Measurements from ENCODE around the gene RAPGEF1. TPM values are rescaled to one million over a fixed set of nuclear protein-coding genes. Genes with fewer than 3 reads are reported as not detected.
A peak's percentile ranks its signal among the peaks of the same experiment; 100 is the strongest.

RAPGEF1 gene
- total and polyA plus RNA-seq, 2 experiments from 2014 or later, result 3.3 to 24.1 TPM

- in situ Hi-C loops (cut with MboI), result loop anchor here (25.0 kb wide), 1 partner anchor 376 kb away; no protein-coding TSS in a partner anchor
- DNase-seq, result peak; percentile 33
These were observed 1.4 kb downstream of the RAPGEF1 start for GRCh38 chr9:131738293-131739132.

GRCh38 chr9:131737426-131737825 is 2.5 kb downstream of the RAPGEF1 start:
- no peak for DNase-seq
- no peak overlapping the region for H3K4me2 ChIP-seq (ENCODE audit: unreplicated experiment)

More at GRCh38 chr9:131738293-131739132, 1.4 kb downstream of the RAPGEF1 start:
- Histone ChIP-seq H3K79me2 (ENCODE audit: insufficient read depth) (peaks cover 51% of the 10 kb centered on the region), H4K20me1 (ENCODE audit: insufficient read depth) (no peaks in the 10 kb centered on the region; the same call in 1 of the 2 replicates), H3K4me3 (peak overlapping the region; percentile 79), H3K36me3 (ENCODE audit: low read depth) (no peaks in the 10 kb centered on the region), H3K9me2 (ENCODE audit: insufficient read depth) (no peaks in the 10 kb centered on the region), H3K9me3 (ENCODE audit: low read depth) (no peaks in the 10 kb centered on the region), H3K4me2 (ENCODE audit: unreplicated experiment) (peak overlapping the region; percentile 92), H3K4me1 (ENCODE audit: insufficient read depth) (peaks cover 21% of the 10 kb centered on the region), H3K27ac (peak overlapping the region; percentile 37; the same call in 1 of the 2 replicates), H3K27me3 (replicated peaks; ENCODE audit: insufficient read depth) (no peaks in the 10 kb centered on the region), H2AFZ (0 out of 2 replicates have a peak overlapping the region, but pooled peaks have one; percentile 7), H3F3A (ENCODE audit: insufficient read depth) (peaks cover 14% of the 10 kb centered on the region), H3K9ac (peak overlapping the region; percentile 80)
- 62 to 63% methylated on average over 12 to 13 of the region's 13 CpGs for WGBS, 2 experiments (ENCODE audit: low coverage in 1 of 2, low lambda C conversion rate in 2 of 2, missing lambda C conversion rate in 2 of 2)
- TF ChIP-seq EZH2 (IDR thresholded peaks at IDR 0.05; ENCODE audit: insufficient read depth, poor library complexity, severe bottlenecking), result no peak
- TF ChIP-seq EZH2phosphoT487 (IDR thresholded peaks at IDR 0.05; ENCODE audit: insufficient read depth, low read depth), result no peak

DNA sequence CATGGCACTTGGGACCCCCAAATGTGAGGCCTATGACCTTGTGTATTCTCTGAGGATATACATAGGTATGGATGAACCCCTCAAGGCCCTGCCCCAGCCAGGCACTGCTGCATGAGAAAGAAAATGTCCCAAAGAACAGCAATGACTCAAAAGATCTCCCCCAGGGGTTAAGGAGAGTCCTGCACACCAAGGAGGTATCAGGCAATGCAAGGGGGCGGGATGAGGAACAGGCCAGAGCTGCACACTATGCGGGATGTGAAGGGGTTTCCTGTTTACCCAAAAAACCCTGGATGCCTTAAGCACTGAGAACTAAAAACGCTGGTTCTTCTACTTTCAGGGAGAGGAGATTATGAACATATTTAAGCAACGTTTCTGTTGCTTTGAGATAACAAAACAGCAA is 3.4 kb downstream of the RAPGEF1 start:
- 79% methylated on average over 4 of the region's 4 CpGs for WGBS, 2 experiments (ENCODE audit: low coverage in 1 of 2, low lambda C conversion rate in 2 of 2, missing lambda C conversion rate in 2 of 2)
- TF ChIP-seq EZH2 (IDR thresholded peaks at IDR 0.05; ENCODE audit: insufficient read depth, poor library complexity, severe bottlenecking) (no peak), EZH2phosphoT487 (IDR thresholded peaks at IDR 0.05; ENCODE audit: insufficient read depth, low read depth) (no peak)
- Histone ChIP-seq H3F3A (ENCODE audit: insufficient read depth) (peaks cover 24% of the 10 kb centered on the region), H4K20me1 (ENCODE audit: insufficient read depth) (peaks cover 1% of the 10 kb centered on the region; the same call in 1 of the 2 replicates), H3K79me2 (ENCODE audit: insufficient read depth) (peaks cover 61% of the 10 kb centered on the region), H3K36me3 (ENCODE audit: low read depth) (no peaks in the 10 kb centered on the region), H3K27ac (no peak overlapping the region), H3K4me1 (ENCODE audit: insufficient read depth) (peaks cover 38% of the 10 kb centered on the region), H3K4me3 (no peak overlapping the region), H2AFZ (no peak overlapping the region), H3K9me3 (ENCODE audit: low read depth) (no peaks in the 10 kb centered on the region), H3K27me3 (replicated peaks; ENCODE audit: insufficient read depth) (no peaks in the 10 kb centered on the region), H3K4me2 (ENCODE audit: unreplicated experiment) (no peak overlapping the region), H3K9me2 (ENCODE audit: insufficient read depth) (no peaks in the 10 kb centered on the region), H3K9ac (no peak overlapping the region)
- DNase-seq, result no peak
- in situ Hi-C loops (cut with MboI), result loop anchor here (25.0 kb wide), 1 partner anchor 374 kb away; no protein-coding TSS in a partner anchor

More at GRCh38 chr9:131737426-131737825, 2.5 kb downstream of the RAPGEF1 start:
- WGBS, 2 experiments (ENCODE audit: low coverage in 1 of 2, low lambda C conversion rate in 2 of 2, missing lambda C conversion rate in 2 of 2), result 99% methylated on average over 12 of the region's 12 CpGs
- no peak overlapping the region for H2AFZ ChIP-seq
- peaks cover 30% of the 10 kb centered on the region for H3K4me1 ChIP-seq (ENCODE audit: insufficient read depth)
- no peaks in the 10 kb centered on the region for H3K27me3 ChIP-seq (replicated peaks; ENCODE audit: insufficient read depth)
- in situ Hi-C loops (cut with MboI), result loop anchor here (25.0 kb wide), 1 partner anchor 375 kb away; no protein-coding TSS in a partner anchor
- H3K27ac ChIP-seq, result no peak overlapping the region
- no peak for TF ChIP-seq EZH2phosphoT487 (IDR thresholded peaks at IDR 0.05; ENCODE audit: insufficient read depth, low read depth)
- TF ChIP-seq EZH2 (IDR thresholded peaks at IDR 0.05; ENCODE audit: insufficient read depth, poor library complexity, severe bottlenecking), result no peak
- H3K9ac ChIP-seq, result no peak overlapping the region
- H3K79me2 ChIP-seq (ENCODE audit: insufficient read depth), result peaks cover 57% of the 10 kb centered on the region
- H3K9me3 ChIP-seq (ENCODE audit: low read depth), result no peaks in the 10 kb centered on the region
- peaks cover 17% of the 10 kb centered on the region for H3F3A ChIP-seq (ENCODE audit: insufficient read depth)
- no peak overlapping the region for H3K4me3 ChIP-seq
- no peaks in the 10 kb centered on the region; the same call in 1 of the 2 replicates for H4K20me1 ChIP-seq (ENCODE audit: insufficient read depth)
- no peaks in the 10 kb centered on the region for H3K36me3 ChIP-seq (ENCODE audit: low read depth)
- H3K9me2 ChIP-seq (ENCODE audit: insufficient read depth), result no peaks in the 10 kb centered on the region

DNA sequence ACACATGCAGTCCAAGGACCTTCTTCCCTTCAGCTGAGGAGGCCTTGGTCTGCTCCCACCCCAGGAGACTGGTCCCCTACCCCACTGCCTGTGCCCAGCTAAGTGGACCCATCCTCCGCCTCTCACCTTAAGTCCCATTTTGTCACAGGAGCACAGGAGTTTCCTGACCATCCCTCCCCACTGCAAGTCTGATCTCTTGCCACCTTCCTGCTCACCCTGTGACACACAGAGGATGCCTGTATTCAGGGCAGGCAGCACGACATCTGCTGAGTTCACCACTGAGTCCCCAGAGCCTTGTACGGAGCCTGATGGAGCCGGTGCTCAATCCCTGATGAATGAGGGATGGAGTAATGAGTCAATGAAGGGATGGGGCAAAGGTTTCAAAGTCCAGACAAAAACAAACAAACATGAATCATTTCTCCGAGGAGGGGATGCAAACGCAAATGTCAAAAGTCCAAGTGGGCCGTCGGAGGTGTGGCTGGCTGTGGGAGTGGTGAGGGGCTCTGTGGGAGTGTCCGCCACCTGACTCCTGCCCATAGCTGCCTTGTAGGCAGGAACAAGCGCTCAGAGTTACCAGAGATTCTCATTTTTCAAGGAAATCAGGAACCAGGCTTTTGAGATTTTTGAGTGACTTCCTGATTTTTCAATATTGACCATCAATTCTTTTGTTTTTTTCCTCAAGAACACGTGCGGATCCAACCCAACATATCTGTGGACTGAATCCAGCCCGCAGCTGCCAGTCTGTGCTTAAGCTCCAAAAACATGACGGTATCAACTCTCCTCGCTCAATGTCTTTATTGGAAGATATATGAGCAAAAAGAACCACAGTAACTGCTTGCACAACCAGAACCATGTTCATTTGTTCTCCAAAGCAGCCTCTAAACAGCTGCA is 4.4 kb downstream of the RAPGEF1 start:
- H3F3A ChIP-seq (ENCODE audit: insufficient read depth), result peaks cover 26% of the 10 kb centered on the region
- H2AFZ ChIP-seq, result no peak overlapping the region
- H3K27me3 ChIP-seq (replicated peaks; ENCODE audit: insufficient read depth), result no peaks in the 10 kb centered on the region
- H3K9ac ChIP-seq, result no peak overlapping the region
- peak; percentile 16 for DNase-seq
- no peak for TF ChIP-seq EZH2phosphoT487 (IDR thresholded peaks at IDR 0.05; ENCODE audit: insufficient read depth, low read depth)
- TF ChIP-seq EZH2 (IDR thresholded peaks at IDR 0.05; ENCODE audit: insufficient read depth, poor library complexity, severe bottlenecking), result no peak
- 73 to 74% methylated on average over 15 of the region's 15 CpGs for WGBS, 2 experiments (ENCODE audit: low coverage in 1 of 2, low lambda C conversion rate in 2 of 2, missing lambda C conversion rate in 2 of 2)
- in situ Hi-C loops (cut with MboI), result loop anchor here (25.0 kb wide), 1 partner anchor 373 kb away; no protein-coding TSS in a partner anchor
- H3K36me3 ChIP-seq (ENCODE audit: low read depth), result no peaks in the 10 kb centered on the region
- no peaks in the 10 kb centered on the region for H3K9me2 ChIP-seq (ENCODE audit: insufficient read depth)
- H3K4me2 ChIP-seq (ENCODE audit: unreplicated experiment), result no peak overlapping the region
- H3K4me1 ChIP-seq (ENCODE audit: insufficient read depth), result peaks cover 45% of the 10 kb centered on the region
- peaks cover 70% of the 10 kb centered on the region for H3K79me2 ChIP-seq (ENCODE audit: insufficient read depth)
- no peak overlapping the region for H3K27ac ChIP-seq
- H3K4me3 ChIP-seq, result no peak overlapping the region
- peaks cover 9% of the 10 kb centered on the region; the same call in 1 of the 2 replicates for H4K20me1 ChIP-seq (ENCODE audit: insufficient read depth)
- no peaks in the 10 kb centered on the region for H3K9me3 ChIP-seq (ENCODE audit: low read depth)
